Smooth muscle cell (in vitro differentiated cells): ENCODE results near the gene TAB3. TPM values are rescaled to one million over a fixed set of nuclear protein-coding genes. Genes with fewer than 3 reads are reported as not detected.

ENCODE experiments used
- DNase-seq: peaks from one replicate; lab custom pipeline; 2025; ENCODE audit not compliant: unreplicated experiment; lab: John Stamatoyannopoulos, UW
- H2AFZ ChIP-seq: fragments of 200-600 bp; sonication (generic); 2 replicates; pipeline ENCODE4 v1.6.0; 2016; ENCODE audit warnings: antibody characterized with exemption, low read depth, mild to moderate bottlenecking
- H3F3A ChIP-seq: fragments of 200-600 bp; sonication (generic); 2 replicates; pipeline ENCODE4 v1.6.0; 2017; ENCODE audit warnings: antibody characterized with exemption, low read depth
- H3K27ac ChIP-seq: fragments of 200-600 bp; sonication (generic); 2 replicates; pipeline ENCODE4 v1.5.1; 2016; ENCODE audit warnings: low read depth, mild to moderate bottlenecking
- H3K27me3 ChIP-seq: fragments of 200-600 bp; sonication (generic); 2 replicates; pipeline ENCODE4 v1.6.1; 2016; ENCODE audit warnings: low read depth, mild to moderate bottlenecking
- H3K36me3 ChIP-seq: fragments of 200-600 bp; sonication (generic); 2 replicates; pipeline ENCODE4 v1.5.1; 2016; ENCODE audit warnings: low read depth
- H3K4me1 ChIP-seq: fragments of 200-600 bp; sonication (generic); 2 replicates; pipeline ENCODE4 v1.5.1; 2016; ENCODE audit warnings: low read depth
- H3K4me2 ChIP-seq: fragments of 200-600 bp; sonication (generic); 2 replicates; pipeline ENCODE4 v1.6.0; 2016; ENCODE audit warnings: mild to moderate bottlenecking
- H3K4me3 ChIP-seq: fragments of 200-600 bp; sonication (generic); 2 replicates; pipeline ENCODE4 v1.5.1; 2016; ENCODE audit warnings: mild to moderate bottlenecking
- H3K79me2 ChIP-seq: fragments of 200-600 bp; sonication (generic); 2 replicates; pipeline ENCODE4 v1.6.0; 2016; ENCODE audit warnings: low read depth, mild to moderate bottlenecking
- H3K9ac ChIP-seq: fragments of 200-600 bp; sonication (generic); 2 replicates; pipeline ENCODE4 v1.6.0; 2016; ENCODE audit warnings: low read depth
- H3K9me3 ChIP-seq: fragments of 200-600 bp; sonication (generic); replicated peaks from 2 replicates; pipeline ENCODE4 v1.5.1; 2016; ENCODE audit warnings: low read depth
- H4K20me1 ChIP-seq: fragments of 200-600 bp; sonication (generic); 2 replicates; pipeline ENCODE4 v1.6.0; 2016; ENCODE audit warnings: low read depth
- CTCF ChIP-seq: fragments of 200-600 bp; sonication (generic); IDR thresholded peaks from 2 replicates; pipeline ENCODE4 v1.5.1; 2017; ENCODE audit warnings: borderline replicate concordance, mild to moderate bottlenecking, antibody characterized with exemption; ENCODE audit not compliant: insufficient read depth, poor library complexity, severe bottlenecking
- WGBS: methylation state at CpG from one replicate; pipeline ENCODE4 v1.1.7; 2016; ENCODE audit warnings: low lambda C conversion rate; 5-methylcytosine and 5-hydroxymethylcytosine counted together
- polyA plus RNA-seq: library from polyadenylated mRNA; unstranded; fragments of >200 nt; fragmentation: Nextera tagmentation; extraction: Ambion mirVana; gene quantifications from 2 replicates; pipeline ENCODE4 v1.2.1, GENCODE V29; 2016
- total RNA-seq: library from RNA; depleted of rRNA; stranded (reverse); fragments of >200 nt; gene quantifications from 2 replicates; pipeline ENCODE4 v1.2.3, GENCODE V29; 2014

TAB3 gene
- total and polyA plus RNA-seq, 2 experiments from 2014 or later: 4.8 to 31.9 TPM

- WGBS: 46% methylated on average over 2 of the region's 2 CpGs
- DNase-seq: no peak
These were observed 18.5 kb downstream of the TAB3 start for GRCh38 chrX:30870572-30870971.

DNA sequence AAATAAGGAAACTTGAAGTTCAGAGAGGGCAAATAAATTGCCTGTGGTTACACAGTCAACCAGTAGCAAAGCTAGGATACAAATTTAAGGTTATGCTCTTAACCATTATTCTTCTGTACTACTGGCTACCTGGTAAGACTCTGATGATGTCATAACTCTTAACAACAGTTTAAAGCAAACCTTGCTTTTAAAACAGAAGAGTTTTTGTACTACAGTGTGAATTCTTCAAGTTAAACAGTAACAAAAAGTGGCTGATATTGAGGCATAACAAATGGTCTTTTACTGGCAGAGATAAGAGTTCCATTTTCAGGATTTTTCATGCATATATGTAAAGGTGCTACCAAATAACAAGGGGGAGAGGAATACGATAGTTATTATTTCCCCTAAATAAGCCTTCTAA is 23.4 kb downstream of the TAB3 start:
- Histone ChIP-seq H3F3A (no peaks in the 10 kb centered on the region), H3K27ac (no peak overlapping the region), H3K36me3 (no peaks in the 10 kb centered on the region), H3K4me2 (no peak overlapping the region), H2AFZ (no peak overlapping the region), H3K4me1 (no peaks in the 10 kb centered on the region), H3K4me3 (no peak overlapping the region), H3K9ac (no peak overlapping the region), H4K20me1 (no peaks in the 10 kb centered on the region), H3K27me3 (no peaks in the 10 kb centered on the region), H3K79me2 (no peaks in the 10 kb centered on the region), H3K9me3 (no peaks in the 10 kb centered on the region)
- 90% methylated on average over 1 of the region's 1 CpG for WGBS
- no peak for DNase-seq
- no peak for TF ChIP-seq CTCF

More at GRCh38 chrX:30870572-30870971, 18.5 kb downstream of the TAB3 start:
- Histone ChIP-seq H4K20me1 (no peaks in the 10 kb centered on the region), H3K4me1 (no peaks in the 10 kb centered on the region), H3K27ac (no peak overlapping the region), H3K9me3 (no peaks in the 10 kb centered on the region), H3K4me2 (no peak overlapping the region), H2AFZ (no peak overlapping the region), H3K9ac (no peak overlapping the region), H3K27me3 (no peaks in the 10 kb centered on the region), H3K36me3 (no peaks in the 10 kb centered on the region), H3K4me3 (no peak overlapping the region), H3K79me2 (no peaks in the 10 kb centered on the region), H3F3A (no peaks in the 10 kb centered on the region)
- TF ChIP-seq CTCF: no peak

GRCh38 chrX:30865015-30865414 is 24.0 kb downstream of the TAB3 start:
- H3F3A ChIP-seq: no peaks in the 10 kb centered on the region
- no peak overlapping the region for H3K4me2 ChIP-seq
- H3K79me2 ChIP-seq: no peaks in the 10 kb centered on the region
- 45% methylated on average over 3 of the region's 3 CpGs for WGBS
- no peak for TF ChIP-seq CTCF
- no peaks in the 10 kb centered on the region for H4K20me1 ChIP-seq
- DNase-seq: no peak
- peaks cover 2% of the 10 kb centered on the region for H3K36me3 ChIP-seq
- H3K9ac ChIP-seq: no peak overlapping the region
- H3K4me1 ChIP-seq: no peaks in the 10 kb centered on the region
- no peak overlapping the region for H2AFZ ChIP-seq
- H3K27me3 ChIP-seq: no peaks in the 10 kb centered on the region
- H3K9me3 ChIP-seq: no peaks in the 10 kb centered on the region
- H3K4me3 ChIP-seq: no peak overlapping the region
- H3K27ac ChIP-seq: no peak overlapping the region

GRCh38 chrX:30864383-30864785 is 24.7 kb downstream of the TAB3 start:
- Histone ChIP-seq H3K27ac (peak overlapping the region; percentile 39), H3F3A (no peaks in the 10 kb centered on the region), H3K4me2 (peak overlapping the region; percentile 28), H3K4me1 (no peaks in the 10 kb centered on the region), H3K4me3 (no peak overlapping the region), H3K9ac (no peak overlapping the region), H4K20me1 (no peaks in the 10 kb centered on the region), H3K9me3 (no peaks in the 10 kb centered on the region), H3K79me2 (no peaks in the 10 kb centered on the region), H3K27me3 (no peaks in the 10 kb centered on the region), H2AFZ (no peak overlapping the region), H3K36me3 (peaks cover 4% of the 10 kb centered on the region)
- WGBS: 76% methylated on average over 1 of the region's 1 CpG
- no peak for TF ChIP-seq CTCF
- DNase-seq: no peak
